GM23248 (cell line): Measurements from ENCODE around the gene RNF151. TPM values are rescaled to one million over a fixed set of nuclear protein-coding genes. Genes with fewer than 3 reads are reported as not detected.

Experiments
- DNase-seq: peaks from one replicate; pipeline ENCODE4 v3.0.0-alpha.2; 2015
- H2AFZ ChIP-seq: fragments of 200-600 bp; sonication (generic); 2 replicates; pipeline ENCODE4 v1.6.1; 2016; ENCODE audit warnings: antibody characterized with exemption
- H3F3A ChIP-seq: fragments of 200-600 bp; sonication (generic); 2 replicates; pipeline ENCODE4 v1.6.1; 2016; ENCODE audit warnings: mild to moderate bottlenecking, antibody characterized with exemption, mixed run types; ENCODE audit not compliant: insufficient read depth
- H3K27ac ChIP-seq: fragments of 200-600 bp; sonication (generic); 2 replicates; pipeline ENCODE4 v1.5.1; 2016; ENCODE audit warnings: mild to moderate bottlenecking
- H3K27me3 ChIP-seq: fragments of 200-600 bp; sonication (generic); replicated peaks from 2 replicates; pipeline ENCODE4 v1.6.1; 2016; ENCODE audit warnings: mild to moderate bottlenecking; ENCODE audit not compliant: insufficient read depth
- H3K36me3 ChIP-seq: fragments of 200-600 bp; sonication (generic); 2 replicates; pipeline ENCODE4 v1.6.1; 2016; ENCODE audit warnings: low read depth, mild to moderate bottlenecking
- H3K4me1 ChIP-seq: fragments of 200-600 bp; sonication (generic); 2 replicates; pipeline ENCODE4 v1.6.1; 2016; ENCODE audit warnings: mild to moderate bottlenecking; ENCODE audit not compliant: insufficient read depth
- H3K4me2 ChIP-seq: fragments of 200-600 bp; sonication (generic); one replicate; pipeline ENCODE4 v1.6.1; 2016; ENCODE audit warnings: mild to moderate bottlenecking; ENCODE audit not compliant: unreplicated experiment
- H3K4me3 ChIP-seq: fragments of 200-600 bp; sonication (generic); 2 replicates; pipeline ENCODE4 v1.5.1; 2016; ENCODE audit warnings: mild to moderate bottlenecking
- H3K79me2 ChIP-seq: fragments of 200-600 bp; sonication (generic); 2 replicates; pipeline ENCODE4 v1.6.1; 2016; ENCODE audit warnings: mild to moderate bottlenecking; ENCODE audit not compliant: insufficient read depth
- H3K9ac ChIP-seq: fragments of 200-600 bp; sonication (generic); 2 replicates; pipeline ENCODE4 v1.6.1; 2016; ENCODE audit warnings: mild to moderate bottlenecking
- H3K9me2 ChIP-seq: fragments of 200-600 bp; sonication (generic); 2 replicates; pipeline ENCODE4 v1.6.1; 2016; ENCODE audit warnings: mixed run types, mild to moderate bottlenecking, moderate library complexity; ENCODE audit not compliant: insufficient read depth
- H3K9me3 ChIP-seq: fragments of 200-600 bp; sonication (generic); one replicate; pipeline ENCODE4 v1.6.1; 2017; ENCODE audit warnings: low read depth
- H4K20me1 ChIP-seq: fragments of 200-600 bp; sonication (generic); 2 replicates; pipeline ENCODE4 v1.6.0; 2016; ENCODE audit not compliant: insufficient read depth
- EZH2 ChIP-seq: fragments of 200-600 bp; sonication (generic); IDR thresholded peaks from 2 replicates; pipeline ENCODE4 v1.6.1; 2018; ENCODE audit warnings: antibody characterized with exemption, mild to moderate bottlenecking; ENCODE audit not compliant: insufficient read depth, poor library complexity, severe bottlenecking
- EZH2phosphoT487 ChIP-seq: fragments of 200-600 bp; sonication (generic); IDR thresholded peaks from 2 replicates; pipeline ENCODE4 v1.6.1; 2018; ENCODE audit warnings: antibody characterized with exemption, moderate library complexity, mild to moderate bottlenecking, low read depth; ENCODE audit not compliant: insufficient read depth
- WGBS, 2 experiments: methylation state at CpG; one replicate each; pipeline ENCODE4 v1.1.6; 2015 to 2017; ENCODE audit warnings: low lambda C conversion rate in 2 of 2, low coverage in 1 of 2; ENCODE audit errors: missing lambda C conversion rate in 2 of 2; 5-methylcytosine and 5-hydroxymethylcytosine counted together
- in situ Hi-C: fragments of 300-500 bp; cut with MboI; formaldehyde crosslinking; loops from 2 replicates; pipeline ENCODE4 v1.15.0; 2020
- polyA plus RNA-seq: library from polyadenylated mRNA; unstranded; fragments of >200 nt; fragmentation: Nextera tagmentation; extraction: Ambion mirVana; gene quantifications from 2 replicates; pipeline ENCODE4 v1.2.1, GENCODE V29; 2016
- total RNA-seq: library from RNA; depleted of rRNA; stranded (reverse); fragments of >200 nt; shearing (Covaris generic); gene quantifications from 2 replicates; pipeline ENCODE4 v1.2.3, GENCODE V29; 2014

The RNF151 gene
- total and polyA plus RNA-seq, 2 experiments from 2014 or later = 0.25 TPM; not detected in 1

DNA sequence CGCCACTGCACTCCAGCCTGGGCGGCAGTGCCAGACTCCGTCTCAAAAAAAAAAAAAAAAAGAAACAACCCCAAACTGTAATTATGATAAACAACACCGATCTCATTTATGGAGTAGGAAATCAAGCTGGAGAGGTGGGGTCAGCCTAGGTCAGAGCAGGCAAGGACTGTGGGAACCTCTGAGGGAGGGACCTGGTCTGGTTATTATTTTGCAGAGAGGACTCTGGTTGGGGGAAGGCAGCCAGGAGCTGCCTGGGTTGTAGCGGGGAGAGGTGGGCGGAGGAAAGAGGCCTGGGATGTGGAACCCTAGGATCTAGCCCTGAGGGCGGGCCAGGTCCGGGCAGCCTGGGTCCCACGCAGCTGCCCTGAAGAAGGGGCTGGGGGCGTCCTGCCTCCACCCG lies 37.6 kb upstream of the RNF151 start:
- H3K4me3 ChIP-seq = peak overlapping the region; percentile 71
- peak overlapping the region; percentile 95 for H2AFZ ChIP-seq
- H3K9ac ChIP-seq = peak overlapping the region; percentile 84
- H3K36me3 ChIP-seq = no peaks in the 10 kb centered on the region
- H3K79me2 ChIP-seq = no peaks in the 10 kb centered on the region
- H3K9me2 ChIP-seq = no peaks in the 10 kb centered on the region
- no peaks in the 10 kb centered on the region for H3K9me3 ChIP-seq
- in situ Hi-C loops = no loop called here
- no peaks in the 10 kb centered on the region for H3K27me3 ChIP-seq
- H3K4me1 ChIP-seq = no peaks in the 10 kb centered on the region
- 4 to 9% methylated on average over 9 to 10 of the region's 11 CpGs for WGBS, 2 experiments
- H4K20me1 ChIP-seq = no peaks in the 10 kb centered on the region
- H3F3A ChIP-seq = no peaks in the 10 kb centered on the region
- TF ChIP-seq EZH2 = no peak
- TF ChIP-seq EZH2phosphoT487 = no peak
- DNase-seq = peak; percentile 66
- peak overlapping the region; percentile 74 for H3K4me2 ChIP-seq
- H3K27ac ChIP-seq = no peak overlapping the region

DNA sequence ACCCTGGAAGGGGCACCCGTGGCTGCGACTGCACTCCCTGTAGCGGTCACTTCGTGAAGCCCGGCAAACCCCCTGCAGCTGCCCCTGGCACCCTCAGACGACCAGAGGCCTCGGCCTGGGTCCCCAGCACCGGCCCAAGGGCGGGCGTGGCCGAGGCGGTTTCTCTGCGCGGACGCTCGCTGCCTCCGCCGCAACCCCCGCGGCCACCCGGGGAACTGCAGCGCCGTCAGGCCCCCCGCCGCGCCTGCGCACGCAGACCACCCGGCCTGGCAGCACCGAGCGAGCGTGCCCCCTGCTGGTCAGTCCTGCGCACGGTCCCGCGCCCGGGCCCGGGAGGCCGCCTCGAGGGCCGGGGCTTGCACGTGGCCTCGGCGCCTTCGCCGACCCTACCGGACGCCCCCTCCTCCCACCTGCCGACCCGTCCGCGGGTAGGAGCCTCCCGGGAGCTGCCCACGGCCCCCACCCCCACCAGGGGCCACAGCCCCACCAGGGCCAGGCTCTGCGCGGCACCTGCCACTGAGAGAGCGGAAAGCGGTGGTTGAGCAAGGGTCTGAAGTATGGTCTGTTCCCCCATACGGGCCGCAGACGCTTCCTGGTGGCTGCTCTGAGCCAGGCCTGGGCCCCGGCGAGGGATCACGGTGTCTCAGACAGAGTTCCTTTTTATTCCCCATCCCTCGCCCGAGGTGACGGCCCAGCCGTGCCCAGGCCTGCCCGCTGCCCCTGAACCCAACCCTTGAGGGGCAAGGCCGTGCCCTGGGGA lies 36.9 kb upstream of the RNF151 start:
- Histone ChIP-seq H3K27ac (no peak overlapping the region), H3K4me2 (peak overlapping the region; percentile 74), H3K9ac (peak overlapping the region; percentile 84)

DNA sequence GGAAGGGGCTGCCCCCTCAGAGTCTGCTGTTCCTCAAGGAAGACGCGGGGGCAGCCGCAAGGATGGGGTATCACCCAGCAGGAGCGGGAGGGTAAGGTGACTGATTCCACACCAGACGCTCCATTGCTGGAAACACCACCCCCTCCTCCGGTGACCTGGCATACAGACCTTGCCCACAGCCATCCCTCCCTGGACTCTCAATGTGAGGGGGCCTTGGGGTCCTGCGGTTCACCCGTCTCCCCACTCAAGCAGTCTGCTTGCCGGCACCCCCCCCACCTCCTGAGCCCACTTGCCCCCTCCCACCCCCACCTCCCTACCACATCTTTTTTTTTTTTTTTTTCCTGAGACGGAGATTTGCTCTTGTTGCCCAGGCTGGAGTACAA lies 36.3 kb upstream of the RNF151 start:
- H3K4me2 ChIP-seq = no peak overlapping the region
- no peaks in the 10 kb centered on the region for H3K9me3 ChIP-seq
- H3K36me3 ChIP-seq = no peaks in the 10 kb centered on the region
- no peak for DNase-seq
- no peak overlapping the region for H3K9ac ChIP-seq
- no peaks in the 10 kb centered on the region for H3K4me1 ChIP-seq
- H3K27me3 ChIP-seq = no peaks in the 10 kb centered on the region
- no peaks in the 10 kb centered on the region for H3F3A ChIP-seq
- in situ Hi-C loops = no loop called here
- whole genome bisulfite sequencing, 2 experiments = 53 to 72% methylated on average over 6 to 10 of the region's 10 CpGs
- H4K20me1 ChIP-seq = no peaks in the 10 kb centered on the region
- TF ChIP-seq EZH2 = no peak
- no peaks in the 10 kb centered on the region for H3K9me2 ChIP-seq
- H3K4me3 ChIP-seq = no peak overlapping the region
- no peaks in the 10 kb centered on the region for H3K79me2 ChIP-seq
- H2AFZ ChIP-seq = no peak overlapping the region
- H3K27ac ChIP-seq = no peak overlapping the region

More for the DNA sequence above, 36.9 kb upstream of the RNF151 start:
- H3K9me2 ChIP-seq = no peaks in the 10 kb centered on the region
- H3K4me3 ChIP-seq = peak overlapping the region; percentile 71
- H3K9me3 ChIP-seq = no peaks in the 10 kb centered on the region
- no peaks in the 10 kb centered on the region for H3F3A ChIP-seq
- H3K36me3 ChIP-seq = no peaks in the 10 kb centered on the region
- H3K79me2 ChIP-seq = no peaks in the 10 kb centered on the region
- no peaks in the 10 kb centered on the region for H3K4me1 ChIP-seq
- no peaks in the 10 kb centered on the region for H4K20me1 ChIP-seq
- WGBS, 2 experiments = 13 to 17% methylated on average over 43 to 46 of the region's 70 CpGs
- H3K27me3 ChIP-seq = no peaks in the 10 kb centered on the region
- DNase-seq = peak; percentile 94
- TF ChIP-seq EZH2phosphoT487 = no peak
- no peak for TF ChIP-seq EZH2
- peak overlapping the region; percentile 95 for H2AFZ ChIP-seq
- in situ Hi-C loops = no loop called here

GRCh38 chr16:1932050-1933028 lies 34.3 kb upstream of the RNF151 start:
- no peak for DNase-seq
- no peak overlapping the region for H3K27ac ChIP-seq

More at GRCh38 chr16:1932050-1933028, 34.3 kb upstream of the RNF151 start:
- H3F3A ChIP-seq = no peaks in the 10 kb centered on the region
- no peaks in the 10 kb centered on the region for H3K9me2 ChIP-seq
- no peak overlapping the region for H3K4me3 ChIP-seq
- no peak for TF ChIP-seq EZH2
- TF ChIP-seq EZH2phosphoT487 = no peak
- no peaks in the 10 kb centered on the region for H3K36me3 ChIP-seq
- in situ Hi-C loops = no loop called here
- H4K20me1 ChIP-seq = no peaks in the 10 kb centered on the region
- no peak overlapping the region for H3K9ac ChIP-seq
- H3K4me2 ChIP-seq = no peak overlapping the region
- H3K4me1 ChIP-seq = no peaks in the 10 kb centered on the region
- no peaks in the 10 kb centered on the region for H3K9me3 ChIP-seq
- no peaks in the 10 kb centered on the region for H3K27me3 ChIP-seq
- H3K79me2 ChIP-seq = no peaks in the 10 kb centered on the region
- H2AFZ ChIP-seq = no peak overlapping the region
- WGBS, 2 experiments = 70 to 72% methylated on average over 19 of the region's 19 CpGs
